ENCODE data around the gene MITF. TPM values are rescaled to one million over a fixed set of nuclear protein-coding genes. Genes with fewer than 3 reads are reported as not detected.

MITF gene
- total and polyA plus RNA-seq, 2 donors (not counting 1 experiment from before 2014, with no cell fraction given), result 0.10 TPM; not detected in 1

- Histone ChIP-seq H2AFZ (ENCODE audit: insufficient read depth, low read depth, low read length, poor library complexity, severe bottlenecking) (no peak overlapping the region), H3K4me1 (ENCODE audit: control insufficient read depth in 2 of 2, insufficient read depth in 2 of 2, low read length in 2 of 2) (no peaks in the 10 kb centered on the region), H3K36me3 (replicated peaks in 1 of 2; ENCODE audit: control extremely low read depth in 1 of 2, control insufficient read depth in 1 of 2, extremely low read depth in 1 of 2, insufficient read depth in 2 of 2, low read length in 1 of 2) (no peaks in the 10 kb centered on the region), H3K79me2 (ENCODE audit: control insufficient read depth, insufficient read depth, low read length) (no peaks in the 10 kb centered on the region), H3K27ac (ENCODE audit: low read length in 2 of 2) (no peak overlapping the region), H3K4me2 (replicated peaks; ENCODE audit: low read depth, low read length, poor library complexity, severe bottlenecking) (no peak overlapping the region), H3K9me3 (ENCODE audit: control extremely low read depth in 1 of 3, control insufficient read depth in 2 of 3, insufficient read depth in 1 of 3, low read length in 2 of 3) (no peaks in the 10 kb centered on the region), H4K20me1 (ENCODE audit: control insufficient read depth, insufficient read depth, low read length, poor library complexity, severe bottlenecking) (no peaks in the 10 kb centered on the region), H3K4me3 (ENCODE audit: control extremely low read depth in 1 of 5, extremely low read depth in 1 of 5, insufficient read depth in 1 of 5, low read depth in 2 of 5, low read length in 4 of 5) (no peak overlapping the region), H3K27me3 (replicated peaks in 1 of 4; ENCODE audit: control extremely low read depth in 1 of 4, control insufficient read depth in 3 of 4, insufficient read depth in 4 of 4, low read length in 3 of 4) (no peaks in the 10 kb centered on the region), H3K9ac (ENCODE audit: low read length) (no peak overlapping the region)
- ChIA-PET CTCF (no interaction called here), POLR2A (no interaction called here)
- no peak for DNase-seq
- H3K27me3 Mint-ChIP-seq, result peaks cover 3% of the 10 kb centered on the region
- H3K9me3 Mint-ChIP-seq (ENCODE audit: insufficient read depth), result no peaks in the 10 kb centered on the region
- no CpG with 5 or more reads among the region's 4 CpGs for WGBS (ENCODE audit: insufficient coverage)
- no peak for ATAC-seq (ENCODE audit: low read depth)
- no peak for TF ChIP-seq CTCF (IDR thresholded peaks at IDR 0.05)
- TF ChIP-seq EZH2 (IDR thresholded peaks at IDR 0.05; ENCODE audit: borderline replicate concordance, insufficient read depth, low read depth, low read length, poor library complexity, severe bottlenecking), result no peak
- no peak overlapping the region for H3K27ac Mint-ChIP-seq
- H3K4me1 Mint-ChIP-seq, result no peaks in the 10 kb centered on the region
- intact Hi-C loops (cut with micrococcal nuclease), result no loop called here
- H3K4me3 Mint-ChIP-seq, result no peak overlapping the region
Observed at GRCh38 chr3:70006089-70006488, 266.8 kb downstream of the MITF start.

- H3K79me2 ChIP-seq (ENCODE audit: control insufficient read depth, insufficient read depth, low read length), result no peaks in the 10 kb centered on the region
- H3K27ac ChIP-seq (ENCODE audit: low read length in 2 of 2), result no peak overlapping the region
- no peaks in the 10 kb centered on the region for H3K9me3 Mint-ChIP-seq (ENCODE audit: insufficient read depth)
- intact Hi-C loops (cut with micrococcal nuclease), result no loop called here
- no peaks in the 10 kb centered on the region for H3K4me1 ChIP-seq (ENCODE audit: control insufficient read depth in 2 of 2, insufficient read depth in 2 of 2, low read length in 2 of 2)
- no peak overlapping the region for H3K9ac ChIP-seq (ENCODE audit: low read length)
- TF ChIP-seq CTCF (IDR thresholded peaks at IDR 0.05) (no peak), EZH2 (IDR thresholded peaks at IDR 0.05; ENCODE audit: borderline replicate concordance, insufficient read depth, low read depth, low read length, poor library complexity, severe bottlenecking) (no peak)
- ChIA-PET POLR2A (no interaction called here), CTCF (no interaction called here)
- H3K27ac Mint-ChIP-seq, result no peak overlapping the region
- no peaks in the 10 kb centered on the region for H3K36me3 ChIP-seq (replicated peaks in 1 of 2; ENCODE audit: control extremely low read depth in 1 of 2, control insufficient read depth in 1 of 2, extremely low read depth in 1 of 2, insufficient read depth in 2 of 2, low read length in 1 of 2)
- H3K27me3 Mint-ChIP-seq, result peaks cover 3% of the 10 kb centered on the region
- no peaks in the 10 kb centered on the region for H3K4me1 Mint-ChIP-seq
- no peaks in the 10 kb centered on the region for H4K20me1 ChIP-seq (ENCODE audit: control insufficient read depth, insufficient read depth, low read length, poor library complexity, severe bottlenecking)
- no peak overlapping the region for H3K4me3 Mint-ChIP-seq
- no peaks in the 10 kb centered on the region for H3K27me3 ChIP-seq (replicated peaks in 1 of 4; ENCODE audit: control extremely low read depth in 1 of 4, control insufficient read depth in 3 of 4, insufficient read depth in 4 of 4, low read length in 3 of 4)
- H2AFZ ChIP-seq (ENCODE audit: insufficient read depth, low read depth, low read length, poor library complexity, severe bottlenecking), result no peak overlapping the region
- WGBS (ENCODE audit: insufficient coverage), result 100% methylated on average over 1 of the region's 2 CpGs
- no peaks in the 10 kb centered on the region for H3K9me3 ChIP-seq (ENCODE audit: control extremely low read depth in 1 of 3, control insufficient read depth in 2 of 3, insufficient read depth in 1 of 3, low read length in 2 of 3)
- no peak overlapping the region for H3K4me3 ChIP-seq (ENCODE audit: control extremely low read depth in 1 of 5, extremely low read depth in 1 of 5, insufficient read depth in 1 of 5, low read depth in 2 of 5, low read length in 4 of 5)
- ATAC-seq (ENCODE audit: low read depth) (no peak), DNase-seq (no peak)
- no peak overlapping the region for H3K4me2 ChIP-seq (replicated peaks; ENCODE audit: low read depth, low read length, poor library complexity, severe bottlenecking)
Observed at GRCh38 chr3:70010346-70010745, 271.1 kb downstream of the MITF start.
